Measurements from ENCODE around the gene IL22RA1. TPM values are rescaled to one million over a fixed set of nuclear protein-coding genes. Genes with fewer than 3 reads are reported as not detected.

IL22RA1 gene
- total and polyA plus RNA-seq, 8 donors, result 0.43 to 4.1 (median 1.8) TPM; not detected in 1

DNA sequence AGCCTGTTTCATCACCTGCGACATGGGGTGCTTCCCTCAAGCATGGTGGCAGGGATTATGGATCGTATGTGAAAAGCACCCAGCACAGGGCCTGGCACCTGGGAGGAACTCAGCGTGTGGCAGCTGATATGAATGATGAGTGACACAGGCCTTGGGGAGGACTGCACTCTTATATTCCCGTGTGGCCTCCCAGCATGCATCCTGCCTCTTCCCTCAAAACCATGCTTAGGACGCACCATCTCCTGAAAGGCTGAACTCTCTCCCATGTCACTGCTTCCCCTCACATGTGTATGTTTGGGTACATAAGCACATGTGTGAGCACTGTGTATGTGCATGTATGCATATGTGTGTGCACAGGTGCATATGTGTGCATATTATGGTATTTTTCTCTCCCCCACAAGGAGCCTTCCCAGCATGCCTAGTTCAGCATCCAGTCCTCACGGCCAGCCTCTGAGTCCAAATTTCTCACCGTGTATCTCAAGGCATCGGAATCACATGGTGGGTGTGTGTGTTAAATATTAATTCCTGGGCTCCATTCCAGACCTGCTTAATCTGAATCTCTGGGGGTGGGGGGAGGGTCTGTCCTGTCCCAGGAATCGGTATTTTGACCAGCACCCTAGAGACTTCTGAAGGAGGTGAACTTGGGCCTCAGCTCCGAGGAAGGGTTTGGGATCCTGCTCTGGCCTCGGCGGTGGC, 43.8 kb downstream of the IL22RA1 start:
- Histone ChIP-seq H3K4me1 (peaks cover 0 to 8% (median 0%) of the 10 kb centered on the region in 4 donors), H3K9me3 (no peaks in the 10 kb centered on the region), H3K36me3 (no peaks in the 10 kb centered on the region), H3K27me3 (peaks cover 0 to 10% (median 0%) of the 10 kb centered on the region in 3 donors), H3K4me3 (no peak overlapping the region), H3K27ac (no peak overlapping the region)
- no peak for TF ChIP-seq EP300 (IDR thresholded peaks at IDR 0.05)
- no peak for TF ChIP-seq POLR2A (IDR thresholded peaks at IDR 0.05)
- TF ChIP-seq, protein P1, sequence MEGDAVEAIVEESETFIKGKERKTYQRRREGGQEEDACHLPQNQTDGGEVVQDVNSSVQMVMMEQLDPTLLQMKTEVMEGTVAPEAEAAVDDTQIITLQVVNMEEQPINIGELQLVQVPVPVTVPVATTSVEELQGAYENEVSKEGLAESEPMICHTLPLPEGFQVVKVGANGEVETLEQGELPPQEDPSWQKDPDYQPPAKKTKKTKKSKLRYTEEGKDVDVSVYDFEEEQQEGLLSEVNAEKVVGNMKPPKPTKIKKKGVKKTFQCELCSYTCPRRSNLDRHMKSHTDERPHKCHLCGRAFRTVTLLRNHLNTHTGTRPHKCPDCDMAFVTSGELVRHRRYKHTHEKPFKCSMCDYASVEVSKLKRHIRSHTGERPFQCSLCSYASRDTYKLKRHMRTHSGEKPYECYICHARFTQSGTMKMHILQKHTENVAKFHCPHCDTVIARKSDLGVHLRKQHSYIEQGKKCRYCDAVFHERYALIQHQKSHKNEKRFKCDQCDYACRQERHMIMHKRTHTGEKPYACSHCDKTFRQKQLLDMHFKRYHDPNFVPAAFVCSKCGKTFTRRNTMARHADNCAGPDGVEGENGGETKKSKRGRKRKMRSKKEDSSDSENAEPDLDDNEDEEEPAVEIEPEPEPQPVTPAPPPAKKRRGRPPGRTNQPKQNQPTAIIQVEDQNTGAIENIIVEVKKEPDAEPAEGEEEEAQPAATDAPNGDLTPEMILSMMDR (IDR thresholded peaks at IDR 0.05), result no peak
- intact Hi-C loops (cut with DNase I; ENCODE audit: low total_unique reads), result no loop called here
- 50 to 64% (median 58%) methylated on average over 12 of the region's 12 CpGs for WGBS, 5 donors
- peak in 1 of 2 donors; percentile 51 for DNase-seq

DNA sequence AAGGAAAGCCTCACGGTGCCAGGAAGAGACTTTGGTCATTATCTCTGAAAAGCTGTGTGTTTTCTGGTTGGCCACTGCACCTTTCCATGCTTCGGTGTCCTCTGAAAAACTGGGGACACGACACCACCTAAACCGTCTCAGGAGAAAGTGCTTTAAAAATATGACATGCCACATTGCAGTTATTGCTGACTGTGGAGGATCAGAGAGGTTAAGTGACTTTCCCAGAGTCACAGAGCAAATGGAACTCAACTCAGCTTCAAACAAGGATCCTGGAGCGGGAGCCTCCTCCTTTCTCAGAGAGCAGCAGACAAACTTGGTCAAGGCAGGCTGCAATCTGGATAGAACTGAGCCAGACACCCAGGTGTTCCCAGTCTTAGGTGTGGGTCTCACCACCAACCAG, 44.8 kb downstream of the IL22RA1 start:
- H3K27ac ChIP-seq, result no peak overlapping the region

DNA sequence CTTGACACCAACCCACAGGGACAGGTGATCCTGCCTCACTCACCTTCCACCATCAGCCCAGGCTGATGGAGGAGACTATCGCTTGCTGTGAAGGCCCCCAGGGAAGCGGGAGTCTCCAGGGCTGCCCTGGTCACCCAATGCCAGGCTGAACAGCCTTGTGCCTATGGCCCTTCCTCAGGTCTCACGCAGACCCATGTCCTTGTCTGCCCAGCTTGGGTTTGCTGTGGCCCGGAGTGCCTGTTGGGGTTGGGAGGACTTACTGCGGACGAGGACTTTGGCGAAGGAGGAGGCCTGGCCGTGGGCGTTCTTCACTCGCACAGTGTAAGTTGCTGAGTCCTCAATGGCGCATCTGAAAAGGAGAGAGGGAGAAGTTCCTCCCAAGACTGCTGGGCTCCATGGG, 45.3 kb downstream of the IL22RA1 start:
- H3K27me3 ChIP-seq, result peaks cover 0 to 10% (median 0%) of the 10 kb centered on the region in 3 donors
- no peak overlapping the region for H3K4me3 ChIP-seq
- no peak overlapping the region for H3K27ac ChIP-seq
- no peaks in the 10 kb centered on the region for H3K36me3 ChIP-seq
- no peaks in the 10 kb centered on the region for H3K9me3 ChIP-seq
- DNase-seq, result no peak
- 93 to 96% (median 95%) methylated on average over 9 to 11 of the region's 11 CpGs for WGBS, 5 donors
- intact Hi-C loops (cut with DNase I; ENCODE audit: low total_unique reads), result no loop called here
- H3K4me1 ChIP-seq, result no peaks in the 10 kb centered on the region
- TF ChIP-seq, protein P1 (IDR thresholded peaks at IDR 0.05), result no peak

More for the DNA sequence above, 44.8 kb downstream of the IL22RA1 start:
- intact Hi-C loops (cut with DNase I; ENCODE audit: low total_unique reads), result no loop called here
- Histone ChIP-seq H3K4me3 (no peak overlapping the region), H3K4me1 (peaks cover 0 to 2% (median 0%) of the 10 kb centered on the region in 4 donors), H3K36me3 (no peaks in the 10 kb centered on the region), H3K9me3 (no peaks in the 10 kb centered on the region), H3K27me3 (peaks cover 0 to 10% (median 0%) of the 10 kb centered on the region in 3 donors)
- no peak for DNase-seq
- WGBS, 5 donors, result 84 to 94% (median 93%) methylated on average over 5 of the region's 5 CpGs
- TF ChIP-seq POLR2AphosphoS5 (IDR thresholded peaks at IDR 0.05) (no peak), EP300 (IDR thresholded peaks at IDR 0.05) (no peak), POLR2A (IDR thresholded peaks at IDR 0.05) (no peak)
- TF ChIP-seq, protein P1 (IDR thresholded peaks at IDR 0.05), result no peak

DNA sequence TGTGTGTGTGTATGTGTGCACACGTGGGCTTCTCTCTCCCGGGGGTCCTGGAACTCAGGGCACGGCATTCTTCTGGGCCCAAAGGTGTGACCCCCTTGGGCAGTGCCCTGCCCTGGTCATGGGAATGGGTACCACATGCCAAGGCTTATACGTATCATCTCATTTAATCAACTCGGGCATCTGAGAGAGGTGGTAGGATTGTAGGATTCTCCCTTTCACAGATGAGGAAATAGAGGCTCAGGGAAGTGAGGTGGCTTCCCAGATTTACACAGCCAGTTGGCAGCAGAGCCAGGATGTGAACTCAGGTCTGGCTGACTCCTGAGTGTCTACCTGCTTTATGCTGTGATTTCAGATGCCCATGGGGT, 46.2 kb downstream of the IL22RA1 start:
- no peaks in the 10 kb centered on the region for H3K9me3 ChIP-seq
- whole genome bisulfite sequencing, 5 donors, result 80 to 94% (median 93%) methylated on average over 5 of the region's 5 CpGs
- no peak for DNase-seq
- H3K4me1 ChIP-seq, result no peaks in the 10 kb centered on the region
- H3K27me3 ChIP-seq, result peaks cover 0 to 10% (median 0%) of the 10 kb centered on the region in 3 donors
- no peak overlapping the region for H3K27ac ChIP-seq
- intact Hi-C loops (cut with DNase I; ENCODE audit: low total_unique reads), result no loop called here
- H3K4me3 ChIP-seq, result no peak overlapping the region
- no peaks in the 10 kb centered on the region for H3K36me3 ChIP-seq
- TF ChIP-seq, protein P1 (IDR thresholded peaks at IDR 0.05), result no peak
- TF ChIP-seq POLR2A (IDR thresholded peaks at IDR 0.05) (no peak), POLR2AphosphoS5 (IDR thresholded peaks at IDR 0.05) (no peak), EP300 (IDR thresholded peaks at IDR 0.05) (no peak)
